Subcutaneous adipose tissue (tissue), 4 donors: ENCODE results near the gene CST3. TPM values are rescaled to one million over a fixed set of nuclear protein-coding genes. Genes with fewer than 3 reads are reported as not detected.

ENCODE experiments used
- CTCF ChIP-seq: fragments of 450-650 bp; IDR thresholded peaks from one replicate; pipeline ENCODE4 v1.5.1; 2016; ENCODE audit warnings: low read depth, mild to moderate bottlenecking, control low read depth, antibody characterized with exemption, moderate library complexity
- total RNA-seq, 4 donors: library from RNA; depleted of rRNA; stranded (reverse); fragments of >200 nt; gene quantifications; one replicate each; pipeline ENCODE4 v1.1.0, GENCODE V29; 2016

CST3 gene
- 1,000 to 10,000 TPM in 3 of 4 donors, 100 to 1,000 TPM in 1; 987 to 1,957 (median 1,358) TPM for total RNA-seq

- TF ChIP-seq CTCF, result no peak
Observed at GRCh38 chr20:23637282-23638221, at the start of gene CST3. Gene CST3 (minus strand): TSS chr20:23637955. CDS start chr20:23637862, 93 bp downstream.

- TF ChIP-seq CTCF, result no peak
Observed at GRCh38 chr20:23686046-23686750, 48.4 kb upstream of the CST3 start.

GRCh38 chr20:23684261-23684660 lies 46.5 kb upstream of the CST3 start:
- TF ChIP-seq CTCF, result no peak

- TF ChIP-seq CTCF, result no peak
Observed at GRCh38 chr20:23683807-23684206, 46.1 kb upstream of the CST3 start.

- no peak for TF ChIP-seq CTCF
Observed at GRCh38 chr20:23683281-23683680, 45.5 kb upstream of the CST3 start.

DNA sequence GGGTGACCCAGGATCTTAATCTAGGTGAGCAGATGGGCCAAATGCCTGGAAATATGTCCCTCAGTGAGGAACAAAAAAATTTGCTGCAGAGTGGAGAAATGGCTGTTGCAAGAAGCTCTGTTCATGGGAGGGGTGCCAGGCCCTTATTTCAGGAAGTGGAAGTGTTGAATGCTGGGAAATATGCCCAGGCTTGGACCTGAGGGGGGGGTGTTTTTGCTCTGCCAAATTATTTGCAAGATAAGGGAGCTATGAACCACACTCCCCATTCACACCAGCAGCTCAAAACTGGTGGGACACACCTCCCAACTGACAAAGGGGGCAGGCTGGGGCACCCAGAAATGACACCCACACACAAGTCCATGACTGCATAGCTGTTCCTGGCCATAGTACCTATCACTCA lies 42.4 kb upstream of the CST3 start:
- no peak for TF ChIP-seq CTCF
